K562 (cell line): ENCODE measurements around the gene HGF. TPM values are rescaled to one million over a fixed set of nuclear protein-coding genes. Genes with fewer than 3 reads are reported as not detected.

Experiments
- ATAC-seq: fragments of 200-7000 bp; cut with Tn5 transposase; 3 replicates; pipeline ENCODE4 v1.9.1; 2020; ENCODE audit warnings: moderate library complexity
- BruUV-seq: library from RNA; stranded (reverse); fragments of 400-500 nt; replicated peaks from 2 replicates; lab custom pipeline; 2021; lab: Mats Ljungman, UMichigan
- CTCF ChIA-PET: fragments of 300-600 bp; formaldehyde crosslinking; extraction: SDS; loops from one replicate; lab custom pipeline; 2021; ENCODE audit warnings: low intra/inter-chr PET ratio; lab: Yijun Ruan, JAX
- POLR2A ChIA-PET: fragments of 300-600, 350-650 bp; sonication (Branson Sonifier 250); formaldehyde crosslinking; extraction: SDS; loops from one replicate; lab custom pipeline; 2021; ENCODE audit warnings: antibody characterized with exemption, inconsistent platforms; lab: Yijun Ruan, JAX
- DNase-seq, 4 experiments: peaks; one replicate each; pipeline versions ENCODE4 v3.0.0 to v3.0.0-alpha.2; 2011 to 2018; ENCODE audit warnings: low spot score in 3 of 4, mixed read lengths in 3 of 4; ENCODE audit errors: extremely low read depth in 1 of 4
- FAIRE-seq: peaks from 2 replicates; lab custom pipeline; 2011; peaks lifted over from hg19 to GRCh38; lab: Jason Lieb, UNC
- H2AFZ ChIP-seq: 2 replicates; pipeline ENCODE4 v1.6.0; 2011; ENCODE audit warnings: low read depth, low read length, control low read depth, inconsistent platforms
- H3K27ac ChIP-seq: fragments of 200-600 bp; 3 replicates; pipeline ENCODE4 v1.8.0; 2011; ENCODE audit warnings: low read depth, mild to moderate bottlenecking, control low read depth, inconsistent platforms, low read length, moderate library complexity, mixed read lengths; ENCODE audit errors: extremely low read depth
- H3K27me3 ChIP-seq, 2 experiments: fragments of 300-600 bp in 1 of 2; 2 replicates in 1 of 2; 3 replicates in 1 of 2; pipeline versions ENCODE4 v1.6.0 to v1.8.0; 2011; ENCODE audit warnings: inconsistent platforms in 2 of 2, low read length in 2 of 2, mild to moderate bottlenecking in 1 of 2, mixed read lengths in 1 of 2, moderate library complexity in 1 of 2; ENCODE audit not compliant: control insufficient read depth in 2 of 2, insufficient read depth in 2 of 2
- H3K36me3 ChIP-seq: fragments of 300-600 bp; 3 replicates; pipeline ENCODE4 v1.8.0; 2011; ENCODE audit warnings: mild to moderate bottlenecking, low read length, inconsistent platforms; ENCODE audit not compliant: control insufficient read depth, insufficient read depth
- H3K4me1 ChIP-seq, 2 experiments: fragments of 200-600 bp in 1 of 2; replicated peaks in 1 of 2; 2 replicates in 1 of 2; 3 replicates in 1 of 2; pipeline versions ENCODE4 v1.5.1 to v1.8.0; 2011; ENCODE audit warnings: inconsistent platforms in 2 of 2, low read length in 2 of 2, mild to moderate bottlenecking in 1 of 2, mixed read lengths in 1 of 2, moderate library complexity in 1 of 2; ENCODE audit not compliant: control insufficient read depth in 2 of 2, insufficient read depth in 2 of 2
- H3K4me2 ChIP-seq: 2 replicates; pipeline ENCODE4 v1.6.1; 2011; ENCODE audit warnings: low read length, control low read depth, inconsistent platforms, mixed read lengths; ENCODE audit not compliant: insufficient read depth
- H3K4me3 ChIP-seq: fragments of 200-600 bp; sonication (generic), shearing (Covaris generic); 2 replicates; pipeline ENCODE4 v1.5.1; 2016; ENCODE audit warnings: control low read depth, inconsistent platforms
- H3K79me2 ChIP-seq: fragments of 200-600 bp; 3 replicates; pipeline ENCODE4 v1.8.0; 2011; ENCODE audit warnings: low read length, inconsistent platforms; ENCODE audit not compliant: control insufficient read depth, insufficient read depth
- H3K9ac ChIP-seq, 2 experiments: 2 replicates each; pipeline versions ENCODE4 v1.6.0 to v1.6.1; 2011; ENCODE audit warnings: low read depth in 2 of 2, low read length in 2 of 2, control low read depth in 1 of 2, inconsistent platforms in 1 of 2, mild to moderate bottlenecking in 1 of 2, mixed read lengths in 1 of 2; ENCODE audit not compliant: insufficient read depth in 1 of 2
- H3K9me1 ChIP-seq: one replicate; pipeline ENCODE4 v1.6.0; 2011; ENCODE audit warnings: inconsistent platforms, mild to moderate bottlenecking, low read length, moderate library complexity; ENCODE audit not compliant: control insufficient read depth, insufficient read depth
- H3K9me3 ChIP-seq: replicated peaks from 2 replicates; pipeline ENCODE4 v1.5.1; 2011; ENCODE audit warnings: low read depth, low read length, inconsistent platforms; ENCODE audit not compliant: control insufficient read depth, insufficient read depth
- H4K20me1 ChIP-seq: replicated peaks from 2 replicates; pipeline ENCODE4 v1.6.1; 2011; ENCODE audit warnings: low read length, inconsistent platforms, mixed read lengths; ENCODE audit not compliant: control insufficient read depth, insufficient read depth
- ADNP ChIP-seq: fragments of 200-800 bp; sonication (Bioruptor generic); IDR thresholded peaks from 2 replicates; pipeline ENCODE4 v1.6.1; 2016; ENCODE audit warnings: missing genetic modification characterization, missing compliant biosample characterization
- E2F1 ChIP-seq: sonication (generic); formaldehyde crosslinking; IDR thresholded peaks from 2 replicates; pipeline ENCODE4 v1.8.1; 2023; ENCODE audit warnings: mild to moderate bottlenecking, missing genetic modification reagents, moderate library complexity
- HOXB6 ChIP-seq: fragments of 250-450 bp; sonication (Bioruptor Pico); IDR thresholded peaks from 2 replicates; pipeline ENCODE4 v1.5.1; 2022; ENCODE audit warnings: mild to moderate bottlenecking, borderline replicate concordance
- POU5F1 ChIP-seq: fragments of 150-350 bp; IDR thresholded peaks from 2 replicates; pipeline ENCODE4 v1.6.1; 2014; ENCODE audit warnings: borderline replicate concordance, low read length, low read depth, mild to moderate bottlenecking; ENCODE audit not compliant: partially characterized antibody
- PTTG1 ChIP-seq: fragments of 450-650 bp; IDR thresholded peaks from 2 replicates; pipeline ENCODE4 v1.6.1; 2016; ENCODE audit warnings: low read depth, mild to moderate bottlenecking, missing genetic modification characterization, missing compliant biosample characterization
- YY1 ChIP-seq, 3 experiments: IDR thresholded peaks; 2 replicates each; pipeline ENCODE4 v1.6.1; 2011; ENCODE audit warnings: low read length in 2 of 3, mild to moderate bottlenecking in 2 of 3, moderate library complexity in 2 of 3, borderline replicate concordance in 1 of 3, control low read depth in 1 of 3, low read depth in 1 of 3; ENCODE audit not compliant: insufficient read depth in 3 of 3, insufficient replicate concordance in 2 of 3, control insufficient read depth in 1 of 3, insufficient read length in 1 of 3; ENCODE audit errors: extremely low read depth in 1 of 3
- WGBS: fragments of 100-300 bp; shearing (Covaris generic); methylation state at CpG from one replicate; pipeline ENCODE4 v1.1.6; 2016; ENCODE audit warnings: low coverage, mixed read lengths; ENCODE audit not compliant: insufficient coverage; ENCODE audit errors: missing lambda C conversion rate; 5-methylcytosine and 5-hydroxymethylcytosine counted together
- in situ Hi-C: fragments of 300-500 bp; cut with MboI; formaldehyde crosslinking; loops from 4 replicates; pipeline ENCODE4 v1.15.0; 2018; ENCODE audit warnings: inconsistent platforms, mixed read lengths
- intact Hi-C: fragments of 100-400 bp; cut with micrococcal nuclease; formaldehyde crosslinking; loops from 2 replicates; pipeline ENCODE4 v1.14.2; 2022
- polyA plus RNA-seq, 8 experiments: library from polyadenylated mRNA; depleted of rRNA in 4 of 8; stranded (reverse) in 5 of 8; unstranded in 3 of 8; fragments of >200 nt; fragmentation: Nextera tagmentation in 2 of 8; fragmentation: Illumina TruSeq in 1 of 8; extraction: Ambion mirVana in 2 of 8; extraction: Trizol in 1 of 8; gene quantifications; 2 replicates each; pipeline versions ENCODE4 v1.2.1 to v1.2.3, GENCODE V29; 2011 to 2014; ENCODE audit warnings: inconsistent platforms in 1 of 8, missing spikeins in 1 of 8
- total RNA-seq, 7 experiments: library from RNA; depleted of rRNA in 6 of 7; stranded (reverse); fragments of >200 nt in 6 of 7; fragmentation: Illumina TruSeq in 2 of 7; extraction: Trizol in 2 of 7; gene quantifications; 2 replicates each; pipeline versions ENCODE4 v1.2.1 to v1.2.3, GENCODE V29; 2011 to 2021; ENCODE audit warnings: low replicate concordance in 1 of 7

Gene HGF
- total and polyA plus RNA-seq, 9 of the 15 experiments (the other 6 are each of a cell fraction or from before 2014, with no cell fraction given): 0.02 TPM; not detected in 8

GRCh38 chr7:81669476-81670105 is 100.3 kb downstream of the HGF start:
- no TSS peak for BruUV-seq
- CTCF ChIA-PET: no interaction called here

More at GRCh38 chr7:81669476-81670105, 100.3 kb downstream of the HGF start:
- H3K4me1 ChIP-seq: no peaks in the 10 kb centered on the region
- FAIRE-seq: no peak
- no peaks in the 10 kb centered on the region for H3K9me1 ChIP-seq
- DNase-seq: no peak
- in situ Hi-C loops (no loop called here), intact Hi-C loops (no loop called here)
- H3K79me2 ChIP-seq: no peaks in the 10 kb centered on the region
- no peaks in the 10 kb centered on the region; the same call in 1 of the 2 replicates for H3K9me3 ChIP-seq
- TF ChIP-seq YY1 (IDR thresholded peaks at IDR 0.05; ENCODE audit: borderline replicate concordance in 1 of 3, control insufficient read depth in 1 of 3, extremely low read depth in 1 of 3, insufficient read depth in 3 of 3, insufficient read length in 1 of 3, insufficient replicate concordance in 2 of 3, low read depth in 1 of 3, low read length in 2 of 3): no peak
- TF ChIP-seq E2F1 (CRISPR knock-in tag): no peak
- no peak for TF ChIP-seq HOXB6 (CRISPR knock-in tag)
- no peak for TF ChIP-seq ADNP (tag)
- TF ChIP-seq POU5F1: no peak
- no peak for TF ChIP-seq PTTG1 (tag)
- 0% methylated on average over 3 of the region's 3 CpGs for whole genome bisulfite sequencing
- no peak overlapping the region for H3K4me3 ChIP-seq
- H3K27ac ChIP-seq: no peak overlapping the region
- H2AFZ ChIP-seq: no peak overlapping the region
- no peaks in the 10 kb centered on the region for H3K36me3 ChIP-seq
- H3K9ac ChIP-seq: no peak overlapping the region
- H3K27me3 ChIP-seq: no peaks in the 10 kb centered on the region
- ATAC-seq: no peak
- no peak overlapping the region for H3K4me2 ChIP-seq
- POLR2A ChIA-PET: no interaction called here
- H4K20me1 ChIP-seq: no peaks in the 10 kb centered on the region
